Stimulated activated naive CD4-positive, alpha-beta T cell treated with Interleukin-2 at 50 U/mL for 16 hours (primary cell): ENCODE measurements around the gene C10orf53.

Source experiments
- DNase-seq: peaks from one replicate; lab custom pipeline; 2025; lab: John Stamatoyannopoulos, UW

C10orf53 gene, protein sequence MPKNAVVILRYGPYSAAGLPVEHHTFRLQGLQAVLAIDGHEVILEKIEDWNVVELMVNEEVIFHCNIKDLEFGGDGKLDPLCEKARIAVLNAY

DNA sequence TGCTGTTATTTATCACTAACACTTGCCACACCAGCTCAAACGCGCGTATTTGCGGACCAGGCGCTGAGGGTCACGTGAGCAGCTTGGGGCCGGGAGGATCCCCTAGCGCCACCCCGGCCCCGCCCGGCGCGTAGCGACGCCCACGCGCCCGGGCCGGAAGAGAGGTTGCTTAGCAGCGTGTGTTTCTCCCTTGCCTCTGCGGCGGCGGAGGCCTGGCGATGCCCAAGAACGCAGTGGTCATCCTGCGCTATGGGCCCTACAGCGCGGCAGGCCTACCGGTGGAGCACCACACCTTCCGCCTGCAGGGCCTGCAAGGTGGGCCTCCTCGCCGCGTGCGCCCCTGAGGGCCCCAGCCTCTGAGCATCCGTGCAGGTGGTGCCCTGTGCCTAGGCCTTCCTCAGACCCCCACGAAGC is at the start of gene C10orf53:
Gene C10orf53 (plus strand): TSS at position 172 of the 414 bp plus-strand sequence. CDS start 47 bp downstream, at position 219.
- no peak for DNase-seq

DNA sequence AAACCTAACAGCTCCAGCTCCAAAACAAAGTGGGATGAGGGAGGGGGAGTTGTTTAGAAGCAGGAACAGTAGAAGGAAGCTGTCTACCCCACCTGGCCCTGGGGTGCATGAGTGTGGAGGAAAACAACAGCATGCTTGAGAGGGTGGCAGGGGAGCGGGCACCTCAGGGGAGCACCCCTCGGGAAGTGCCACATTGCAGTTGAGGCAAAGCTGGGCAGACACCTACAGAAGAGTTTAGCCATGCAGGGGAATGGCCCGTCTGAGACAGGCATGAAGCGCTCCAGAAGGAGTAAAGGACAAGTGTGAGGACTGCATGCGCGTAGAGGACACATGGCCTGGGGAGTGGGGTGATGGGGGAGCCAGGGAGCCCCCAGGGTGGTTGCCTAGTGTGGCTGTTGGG is 47.5 kb upstream of the C10orf53 start:
- DNase-seq, result no peak

DNA sequence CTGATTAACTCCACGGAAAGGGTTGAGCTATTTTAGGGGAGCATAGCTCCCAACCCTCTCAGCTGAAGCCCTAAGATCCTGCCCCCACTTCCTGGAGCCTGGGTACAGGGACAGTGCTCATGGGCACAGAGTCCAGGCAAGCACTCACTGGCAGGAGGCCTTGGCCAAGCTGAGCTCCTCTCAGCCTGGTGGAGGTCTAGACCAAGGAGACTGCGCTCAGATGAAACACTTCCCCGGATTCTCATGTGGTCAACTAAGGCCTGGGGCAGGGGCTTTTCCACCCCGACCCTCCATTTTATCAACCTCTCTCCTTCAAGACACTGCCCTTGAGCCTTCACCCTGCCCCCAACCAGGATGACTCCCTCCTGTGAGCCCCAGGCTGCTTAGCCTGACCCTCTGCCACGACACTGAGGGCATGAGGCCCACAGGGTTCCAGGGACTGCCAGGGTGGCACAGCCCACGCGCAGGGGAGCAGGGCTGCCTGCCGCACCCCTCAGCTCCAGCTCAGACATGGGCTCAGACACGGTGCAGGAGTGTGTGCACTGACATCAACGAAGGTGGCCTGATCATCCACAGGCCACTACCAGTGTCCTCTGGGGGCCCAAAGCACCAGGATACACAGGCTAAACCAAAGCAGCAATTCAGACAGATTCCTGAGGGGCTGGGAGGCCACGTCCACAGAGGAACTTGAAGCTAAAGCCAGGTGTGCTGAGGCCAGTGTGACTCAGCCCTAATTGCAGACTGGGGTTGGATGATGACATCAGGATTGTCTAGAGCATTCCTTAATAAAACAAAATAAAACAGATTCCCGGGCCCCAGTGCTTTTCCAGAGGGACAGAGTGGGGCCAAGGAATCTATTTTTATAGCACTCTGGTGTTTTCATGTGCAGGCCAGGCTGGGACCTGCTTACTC is 46.8 kb upstream of the C10orf53 start:
- no peak for DNase-seq

DNA sequence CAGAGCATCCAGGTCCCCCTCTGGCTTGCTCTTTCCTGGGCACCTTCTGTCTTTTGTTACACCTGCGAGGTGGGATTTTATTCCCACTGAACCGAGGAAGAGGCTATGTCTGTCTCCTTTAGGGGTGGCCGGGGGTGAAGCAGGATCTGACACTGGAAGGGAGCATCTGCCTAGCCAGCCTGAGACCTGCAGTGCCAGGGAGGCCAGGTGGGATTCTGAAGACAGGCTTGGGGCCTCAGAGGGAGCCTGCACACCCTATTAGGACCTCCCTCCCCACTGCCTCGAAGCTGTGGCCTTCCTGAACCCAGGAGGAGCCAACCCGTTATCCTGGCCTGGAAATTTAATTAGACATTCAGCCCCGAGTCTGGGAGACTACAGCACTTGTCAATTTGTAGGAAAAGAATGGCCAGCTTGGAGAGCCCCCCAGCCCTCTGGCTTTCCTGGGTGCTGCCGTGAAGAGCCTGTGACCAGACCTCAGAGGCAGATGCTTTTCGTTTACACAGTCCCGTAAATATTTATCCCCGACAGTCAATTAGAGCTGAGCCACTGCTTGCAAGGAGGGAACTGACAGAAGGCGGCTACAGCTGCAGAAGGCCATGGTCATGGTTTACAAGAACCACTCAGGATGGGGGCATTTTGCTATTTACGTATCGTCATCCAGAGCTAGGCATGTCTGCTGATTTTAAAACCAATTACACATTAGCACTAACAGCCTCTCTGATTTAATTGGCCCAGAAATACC is 46.0 kb upstream of the C10orf53 start:
- DNase-seq, result no peak

DNA sequence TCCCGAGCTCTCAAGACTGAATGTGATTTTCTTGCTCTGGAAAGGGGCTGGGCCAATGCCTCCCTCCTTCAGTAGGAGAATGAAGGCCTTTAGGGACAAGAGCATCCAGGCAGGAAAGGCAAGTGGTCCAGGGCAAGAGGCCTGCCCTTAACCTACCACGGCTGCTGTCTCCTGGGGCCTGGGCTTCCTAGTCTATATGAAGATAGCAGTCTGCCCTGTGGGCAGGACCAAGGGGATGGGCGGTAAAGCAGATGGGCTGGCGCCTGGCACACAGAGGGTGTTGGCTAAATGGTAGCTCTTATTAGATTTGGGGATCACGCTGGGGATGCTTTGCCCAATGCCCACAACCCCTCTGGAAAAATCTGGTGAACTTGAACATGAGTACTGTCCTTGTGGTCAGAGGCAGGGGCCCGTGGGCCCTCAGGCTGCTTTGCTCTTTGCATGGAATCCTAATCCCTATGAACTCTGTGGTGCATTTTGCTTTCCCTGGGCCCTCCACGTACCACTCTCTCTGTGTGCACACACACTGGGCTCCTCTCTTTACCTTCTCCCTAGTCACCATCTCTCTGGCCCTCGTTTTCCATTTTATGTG is 45.3 kb upstream of the C10orf53 start:
- DNase-seq, result no peak

DNA sequence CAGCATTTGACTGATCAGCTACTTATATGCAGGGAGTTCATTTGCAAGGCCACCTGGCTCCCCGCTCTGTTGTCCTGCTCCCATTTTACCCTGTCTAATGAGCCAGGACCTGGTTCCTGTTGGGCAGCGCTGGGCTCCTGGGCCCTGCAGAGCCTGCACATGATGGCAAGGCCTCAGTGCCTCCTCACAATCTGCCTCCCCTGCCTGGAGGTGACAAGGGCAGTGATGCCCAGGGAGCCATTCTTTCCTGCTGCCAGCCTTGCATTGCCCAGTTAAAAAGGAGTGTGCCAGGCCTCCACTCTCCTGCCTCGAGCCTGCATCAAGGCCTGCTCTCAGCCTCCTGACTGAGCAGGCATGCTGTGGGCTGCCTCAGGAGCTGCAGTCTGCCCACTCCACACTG is 37.1 kb upstream of the C10orf53 start:
- no peak for DNase-seq

DNA sequence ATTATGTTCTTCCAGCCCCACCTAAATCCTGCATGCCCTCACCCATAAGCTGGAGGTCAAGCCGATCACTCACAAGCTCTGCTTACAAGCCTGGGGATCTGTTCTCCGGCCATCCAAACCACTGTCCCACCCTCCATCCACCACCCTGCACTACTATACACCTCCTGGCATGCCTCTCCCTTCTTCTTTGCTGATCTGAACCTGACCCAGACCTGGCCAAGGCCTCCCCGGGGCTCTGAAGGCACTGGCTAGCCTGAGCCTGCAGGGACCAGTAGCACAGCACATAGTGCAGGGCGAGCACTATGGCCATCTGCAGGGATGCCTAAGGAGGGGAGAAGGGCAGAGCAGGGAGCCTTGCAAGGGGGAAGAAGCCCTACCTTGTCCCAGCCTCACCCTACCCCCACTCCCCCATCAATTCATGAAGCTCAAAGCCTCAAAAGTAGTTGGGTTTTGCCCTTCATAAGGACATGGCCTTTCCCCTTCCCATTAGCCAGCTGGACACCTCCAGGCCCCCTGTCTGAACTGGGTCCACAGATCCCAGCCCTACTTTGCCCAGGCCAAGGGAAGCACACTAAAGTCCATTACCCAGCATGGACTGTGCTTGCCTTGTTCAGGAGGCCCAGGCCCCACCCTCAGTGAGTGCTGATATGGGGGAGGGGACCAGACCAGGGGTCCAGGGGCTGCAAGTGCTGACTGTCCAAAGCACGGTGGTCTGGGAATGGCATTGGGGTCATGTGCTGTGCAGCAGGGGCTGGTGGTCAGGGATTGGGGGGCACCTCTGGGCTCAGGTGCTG is 36.0 kb upstream of the C10orf53 start:
- no peak for DNase-seq

DNA sequence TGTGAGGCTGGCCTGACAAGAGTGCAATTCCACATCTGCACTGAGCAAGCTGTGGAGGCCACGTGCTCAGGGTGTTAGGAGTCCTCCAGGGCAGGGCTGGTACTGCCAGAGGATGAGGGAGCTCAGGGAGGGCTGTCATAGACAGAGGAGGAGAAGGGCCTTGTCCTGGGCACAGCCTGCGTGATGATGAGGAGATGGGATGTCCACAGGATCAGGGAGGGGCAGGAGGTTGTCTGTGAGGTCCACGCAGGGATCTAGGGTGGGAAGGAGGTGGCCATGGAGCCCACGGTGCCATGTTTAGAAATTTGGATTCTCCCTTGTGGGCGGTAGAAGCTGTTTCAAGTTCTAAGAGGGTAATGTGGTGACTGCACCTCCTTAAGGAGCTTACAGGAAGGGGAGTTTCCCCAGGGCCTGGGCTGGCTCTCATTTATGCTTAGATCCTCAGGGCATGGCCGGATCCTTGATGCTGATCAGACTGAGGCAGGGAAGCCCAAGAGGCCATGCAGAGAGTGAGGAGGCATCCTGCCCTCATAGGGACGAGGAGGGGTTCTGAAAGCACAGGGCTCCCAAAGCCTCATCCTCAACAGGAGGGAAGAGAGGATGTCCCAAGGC is 35.3 kb upstream of the C10orf53 start:
- no peak for DNase-seq

DNA sequence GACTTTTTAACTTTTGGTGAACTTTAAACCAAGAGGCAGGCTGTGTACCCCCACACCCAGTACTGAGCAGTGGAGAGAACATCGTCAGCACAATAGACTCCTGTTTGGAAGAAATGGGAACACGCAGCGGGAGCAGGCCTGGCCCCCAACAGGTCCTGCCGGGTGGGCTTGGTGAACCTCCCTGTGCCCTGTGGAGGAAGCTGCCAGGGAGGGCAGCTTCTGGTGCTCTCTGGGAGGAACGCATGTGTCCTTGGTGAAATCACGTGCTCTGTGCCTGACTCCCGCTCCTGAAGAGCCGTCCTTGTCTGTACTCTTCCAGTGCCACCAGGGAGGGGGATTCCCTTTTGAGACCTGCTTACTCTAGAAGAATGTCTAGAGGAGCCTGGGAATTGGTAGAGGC is 34.0 kb upstream of the C10orf53 start:
- no peak for DNase-seq

DNA sequence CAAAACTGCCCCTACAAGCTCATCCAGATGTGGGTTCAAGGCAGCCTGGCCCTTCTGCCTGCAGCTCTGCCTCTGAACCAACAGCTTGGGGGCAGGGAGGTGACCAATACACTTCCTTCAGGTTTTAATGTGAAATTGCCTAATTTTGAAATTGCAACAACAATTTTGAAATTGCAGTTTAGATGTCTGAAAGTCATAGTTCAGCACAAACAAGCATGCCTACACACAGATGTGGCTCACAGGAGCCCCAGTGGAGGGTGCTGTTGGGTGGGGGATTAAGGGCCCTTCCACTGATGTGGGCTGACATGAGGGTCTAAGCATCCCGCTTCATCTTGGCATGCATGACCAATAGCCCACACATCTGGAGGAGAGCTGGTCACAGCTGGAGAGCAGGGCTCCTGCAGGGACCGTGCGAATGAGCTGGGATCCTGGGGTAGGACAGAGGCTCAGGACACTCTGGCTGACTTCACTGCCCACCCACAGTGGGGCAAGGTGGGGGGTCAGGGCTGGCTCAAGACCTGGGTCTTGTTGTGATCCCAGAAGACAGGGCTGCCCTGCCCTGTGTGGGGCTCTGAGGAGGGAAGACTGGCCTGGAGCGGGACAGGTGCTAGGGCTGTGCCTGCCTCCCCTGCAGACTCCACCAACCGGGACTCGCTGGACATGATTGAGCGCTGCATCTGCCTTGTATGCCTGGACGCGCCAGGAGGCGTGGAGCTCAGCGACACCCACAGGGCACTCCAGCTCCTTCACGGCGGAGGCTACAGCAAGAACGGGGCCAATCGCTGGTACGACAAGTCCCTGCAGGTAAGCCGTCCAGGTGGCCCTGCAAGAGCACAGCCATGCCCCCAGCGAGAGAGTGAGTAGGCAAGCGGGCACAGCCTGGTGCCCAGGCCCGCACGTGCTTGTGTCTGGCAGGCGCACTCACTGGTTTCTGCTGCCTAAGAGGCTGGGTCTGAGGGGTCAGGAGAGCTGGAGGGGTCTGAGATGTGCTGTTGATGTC is 33.3 kb upstream of the C10orf53 start:
- no peak for DNase-seq

DNA sequence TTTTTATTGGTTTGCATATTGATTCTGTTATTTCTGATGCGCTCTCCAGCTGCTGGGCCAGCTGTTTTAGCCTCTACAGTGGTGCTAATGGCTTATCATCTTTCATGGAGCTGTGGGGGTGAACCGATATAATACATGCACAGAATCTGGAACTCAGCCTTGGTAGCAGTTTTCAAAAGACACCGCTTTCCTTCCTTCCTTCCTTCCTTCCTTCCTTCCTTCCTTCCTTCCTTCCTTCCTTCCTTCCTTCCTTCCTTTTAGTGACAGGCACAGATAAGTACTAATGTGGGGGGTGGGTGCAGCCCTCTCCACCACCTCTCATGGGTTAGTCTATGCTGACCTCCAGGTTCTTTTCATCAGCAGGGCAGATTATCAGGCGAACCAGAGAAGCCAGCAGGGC is 31.9 kb upstream of the C10orf53 start:
- DNase-seq, result no peak

DNA sequence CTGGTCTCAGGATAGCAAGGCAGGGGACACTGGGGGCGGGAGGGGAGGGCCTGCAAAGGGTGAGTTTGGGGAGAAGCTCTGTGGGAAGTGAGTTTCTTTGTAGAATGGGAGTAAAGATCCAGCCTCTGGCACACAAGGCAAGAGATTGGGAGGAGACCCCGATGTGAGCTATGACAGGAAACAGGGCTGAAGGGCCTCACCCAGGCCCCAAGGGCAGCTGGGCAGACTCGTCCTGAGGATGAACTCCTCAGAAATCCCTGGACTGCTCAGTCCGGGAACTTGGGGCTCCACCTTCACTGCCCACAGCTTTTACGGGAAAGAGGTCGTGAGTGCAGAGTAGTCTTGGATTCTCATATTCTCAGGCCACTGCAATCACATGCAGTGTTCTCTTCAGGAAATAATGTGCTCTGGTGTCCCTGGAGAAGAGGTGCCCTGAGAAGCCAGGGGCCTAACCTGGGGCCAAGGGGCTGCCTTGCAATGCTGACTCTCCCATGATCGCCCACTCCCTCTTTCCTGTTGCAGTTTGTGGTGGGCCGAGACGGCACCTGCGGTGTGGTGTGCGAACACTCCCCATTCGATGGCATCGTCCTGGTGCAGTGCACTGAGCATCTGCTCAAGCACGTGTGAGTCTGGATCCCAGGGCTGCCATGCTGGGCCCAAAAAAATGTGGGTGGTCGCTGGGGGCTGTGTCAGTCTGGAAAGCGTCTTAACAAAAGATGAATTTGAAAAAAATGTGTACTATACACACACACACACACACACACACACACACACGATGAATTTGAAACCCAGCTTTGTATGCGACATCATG is 31.3 kb upstream of the C10orf53 start:
- no peak for DNase-seq

DNA sequence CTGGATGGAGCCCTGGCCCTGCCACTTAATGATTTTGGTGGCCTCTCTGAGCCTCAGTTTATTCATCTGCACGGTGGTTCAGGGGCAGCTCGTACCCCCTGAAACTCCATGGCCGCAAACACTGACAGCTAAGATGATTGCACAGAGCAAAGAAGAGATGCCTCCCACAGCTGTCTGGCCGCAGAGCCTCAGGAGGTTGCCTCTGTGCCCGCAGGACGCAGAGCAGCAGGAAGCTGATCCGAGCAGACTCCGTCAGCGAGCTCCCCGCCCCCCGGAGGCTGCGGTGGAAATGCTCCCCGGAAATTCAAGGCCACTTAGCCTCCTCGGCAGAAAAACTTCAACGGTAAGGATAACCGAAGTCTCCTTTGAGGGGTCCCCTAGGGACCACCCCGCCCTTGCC is 30.2 kb upstream of the C10orf53 start:
- DNase-seq, result no peak

DNA sequence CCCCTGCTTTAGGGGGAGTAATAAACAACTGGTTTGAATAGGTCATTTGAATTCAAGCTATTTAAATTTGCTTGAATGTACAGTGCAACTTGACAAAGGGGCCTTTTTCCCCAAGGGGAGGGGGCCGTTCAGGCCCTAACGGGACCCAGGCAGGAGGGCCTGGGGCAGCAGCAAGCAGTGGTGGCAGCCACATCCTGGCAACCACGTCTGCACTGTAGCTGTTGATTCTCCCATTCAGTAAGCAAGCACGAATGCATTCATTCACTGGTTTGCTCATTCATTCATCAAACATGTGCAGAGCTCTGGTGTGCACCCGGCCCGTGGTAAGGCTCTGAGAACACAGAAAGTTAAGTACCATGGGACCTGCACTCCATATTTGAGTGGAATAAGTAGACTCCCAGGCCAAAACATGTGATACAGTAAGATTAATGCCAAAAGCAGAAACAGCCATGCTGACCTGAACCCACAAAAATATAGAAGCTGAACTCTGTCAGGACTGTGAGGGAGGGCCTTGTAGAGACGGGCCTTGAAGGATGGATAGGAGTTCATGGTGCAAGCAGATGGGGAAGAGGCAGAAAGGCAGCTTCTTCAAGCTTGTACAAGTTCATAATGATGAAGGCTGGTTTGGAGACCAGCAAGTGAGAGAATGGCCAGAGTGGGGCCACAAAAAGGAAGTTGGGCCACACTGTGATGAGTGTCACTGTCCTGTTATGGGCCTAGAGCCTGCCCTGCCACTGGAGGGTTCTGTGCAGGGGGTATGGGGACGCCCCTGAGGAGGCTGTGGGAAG is 29.3 kb upstream of the C10orf53 start:
- no peak for DNase-seq

DNA sequence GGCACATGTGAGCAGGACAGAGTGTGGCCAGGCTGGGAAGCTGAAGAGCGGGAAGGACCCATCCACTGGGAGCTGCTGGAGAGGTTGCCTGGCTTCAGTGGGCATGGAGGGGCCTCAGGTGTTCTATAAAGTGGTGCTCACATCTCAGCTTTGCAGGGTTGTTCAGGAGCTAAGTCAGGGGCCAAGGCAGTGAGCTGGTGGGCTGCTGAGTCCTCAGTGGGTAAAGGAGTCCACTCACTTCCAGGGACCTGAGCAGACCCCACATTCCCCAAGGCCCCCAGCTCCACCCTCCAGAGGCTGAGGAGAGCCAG is 28.8 kb upstream of the C10orf53 start:
- no peak for DNase-seq

DNA sequence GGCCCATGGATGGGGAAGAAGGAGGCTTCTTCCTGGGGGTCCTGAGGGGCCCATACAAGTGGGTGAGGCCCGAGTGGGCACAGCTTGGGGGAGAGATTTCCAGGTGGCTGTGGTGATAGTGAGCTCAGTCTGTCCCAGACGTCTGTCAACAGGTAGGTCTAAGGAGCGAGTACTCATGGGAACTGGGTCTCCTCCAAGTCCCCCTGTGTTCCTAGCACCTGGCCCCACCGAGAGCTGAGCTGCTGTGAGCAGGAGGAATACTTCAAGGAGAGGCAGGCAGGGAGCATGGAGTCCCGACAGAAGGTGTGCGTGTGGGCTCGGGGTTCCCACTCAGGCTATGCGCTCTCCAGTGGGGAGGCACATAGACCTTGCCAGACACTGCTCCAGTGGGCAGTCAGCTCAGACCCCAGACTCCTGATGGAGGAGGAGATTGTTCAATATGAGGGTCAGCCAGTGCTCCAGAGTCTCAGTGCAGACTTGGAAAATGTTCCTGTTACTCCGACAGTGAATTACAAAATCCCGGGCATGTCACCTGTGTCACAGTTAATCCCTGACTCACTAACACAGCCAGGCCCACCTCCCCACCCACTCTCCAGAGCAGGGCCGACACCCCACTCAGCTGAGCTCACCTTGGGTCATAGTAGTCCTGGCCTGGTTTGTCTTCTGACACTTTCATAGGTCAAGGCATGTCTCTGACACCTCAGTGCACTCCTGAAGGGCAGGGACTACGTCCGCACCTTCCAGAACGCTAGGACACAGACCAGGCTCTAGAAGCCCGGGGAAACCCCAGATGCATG is 28.2 kb upstream of the C10orf53 start:
- no peak for DNase-seq

DNA sequence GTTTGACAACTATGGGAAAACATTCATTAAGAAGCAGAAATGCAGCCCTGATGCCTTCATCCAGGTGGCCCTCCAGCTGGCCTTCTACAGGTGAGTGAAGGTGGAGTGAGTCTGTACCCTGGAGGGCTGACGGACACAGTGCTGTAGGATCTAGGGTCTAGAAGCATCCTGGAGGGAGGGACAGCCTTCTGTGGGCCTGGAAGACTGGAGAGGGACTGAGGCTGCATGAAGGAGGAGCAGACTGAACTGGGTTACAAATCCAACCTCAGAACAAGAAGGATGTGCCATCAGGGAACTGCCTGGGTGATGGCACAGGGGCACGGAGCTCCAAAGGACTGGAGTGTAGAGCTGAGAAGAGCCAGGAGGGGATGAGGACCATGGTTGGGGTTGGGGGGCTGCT is 27.5 kb upstream of the C10orf53 start:
- DNase-seq, result no peak
